Trophoblast cell (in vitro differentiated cells and primary cell): ENCODE data around the gene L3MBTL1.

Source experiments
- DNase-seq, 2 donors: peaks; one replicate each; pipeline ENCODE4 v3.0.0-alpha.2; 2016
- H2AFZ ChIP-seq: 2 replicates; pipeline ENCODE4 v1.6.1; 2013; ENCODE audit warnings: low read length, moderate library complexity, mild to moderate bottlenecking; ENCODE audit not compliant: insufficient read depth, poor library complexity
- H2AK5ac ChIP-seq: 2 replicates; pipeline ENCODE4 v1.6.1; 2013; ENCODE audit warnings: mild to moderate bottlenecking, low read length
- H2BK120ac ChIP-seq: 2 replicates; pipeline ENCODE4 v1.6.1; 2013; ENCODE audit warnings: low read length, mild to moderate bottlenecking, moderate library complexity; ENCODE audit not compliant: insufficient read depth, poor library complexity
- H2BK12ac ChIP-seq: 2 replicates; pipeline ENCODE4 v1.6.1; 2013; ENCODE audit warnings: mild to moderate bottlenecking, low read length, moderate library complexity
- H2BK5ac ChIP-seq: 2 replicates; pipeline ENCODE4 v1.6.1; 2013; ENCODE audit warnings: low read length, low read depth, moderate library complexity, mild to moderate bottlenecking; ENCODE audit not compliant: poor library complexity
- H3K14ac ChIP-seq: 2 replicates; pipeline ENCODE4 v1.6.1; 2013; ENCODE audit warnings: mild to moderate bottlenecking, low read length
- H3K18ac ChIP-seq: 2 replicates; pipeline ENCODE4 v1.6.1; 2013; ENCODE audit warnings: mild to moderate bottlenecking, low read length
- H3K23ac ChIP-seq: 2 replicates; pipeline ENCODE4 v1.6.1; 2013; ENCODE audit warnings: low read length
- H3K27ac ChIP-seq: 2 replicates; pipeline ENCODE4 v1.5.1; 2013; ENCODE audit warnings: low read depth, mild to moderate bottlenecking, inconsistent platforms, low read length, moderate library complexity
- H3K27me3 ChIP-seq: 2 replicates; pipeline ENCODE4 v1.6.1; 2013; ENCODE audit warnings: inconsistent platforms, mild to moderate bottlenecking, low read length, moderate library complexity; ENCODE audit not compliant: insufficient read depth
- H3K36me3 ChIP-seq, 2 experiments: 1 replicate in 1 of 2; 2 replicates in 1 of 2; pipeline ENCODE4 v1.6.1; 2013; ENCODE audit warnings: low read length in 2 of 2, mild to moderate bottlenecking in 2 of 2, moderate library complexity in 1 of 2; ENCODE audit not compliant: insufficient read depth in 2 of 2, control insufficient read depth in 1 of 2
- H3K4ac ChIP-seq: 2 replicates; pipeline ENCODE4 v1.6.1; 2013; ENCODE audit warnings: low read depth, mild to moderate bottlenecking, low read length, moderate library complexity
- H3K4me1 ChIP-seq, 2 experiments: 1 replicate in 1 of 2; 2 replicates in 1 of 2; pipeline ENCODE4 v1.6.1; 2013; ENCODE audit warnings: low read length in 2 of 2, mild to moderate bottlenecking in 2 of 2, moderate library complexity in 1 of 2; ENCODE audit not compliant: insufficient read depth in 2 of 2, control insufficient read depth in 1 of 2
- H3K4me2 ChIP-seq: 2 replicates; pipeline ENCODE4 v1.6.1; 2013; ENCODE audit warnings: inconsistent platforms, mild to moderate bottlenecking, low read length, moderate library complexity
- H3K4me3 ChIP-seq: 2 replicates; pipeline ENCODE4 v1.5.1; 2013; ENCODE audit warnings: mild to moderate bottlenecking, low read depth, low read length, inconsistent platforms
- H3K79me1 ChIP-seq: one replicate; pipeline ENCODE4 v1.6.1; 2013; ENCODE audit warnings: low read length
- H3K79me2 ChIP-seq: 2 replicates; pipeline ENCODE4 v1.6.1; 2013; ENCODE audit warnings: low read length, mild to moderate bottlenecking; ENCODE audit not compliant: control insufficient read depth, insufficient read depth, poor library complexity
- H3K9ac ChIP-seq: 2 replicates; pipeline ENCODE4 v1.6.1; 2013; ENCODE audit warnings: mild to moderate bottlenecking, low read length
- H3K9me3 ChIP-seq: 2 replicates; pipeline ENCODE4 v1.6.1; 2013; ENCODE audit warnings: low read depth, mild to moderate bottlenecking, control low read depth, inconsistent platforms, low read length; ENCODE audit not compliant: insufficient read depth
- H4K12ac ChIP-seq: 2 replicates; pipeline ENCODE4 v1.6.1; 2013; ENCODE audit warnings: low read depth, mild to moderate bottlenecking, low read length, moderate library complexity
- H4K8ac ChIP-seq: 2 replicates; pipeline ENCODE4 v1.6.1; 2013; ENCODE audit warnings: low read depth, mild to moderate bottlenecking, low read length, moderate library complexity
- H4K91ac ChIP-seq: one replicate; pipeline ENCODE4 v1.6.1; 2013; ENCODE audit warnings: low read depth, mild to moderate bottlenecking, low read length, moderate library complexity
- WGBS: extraction: QIAGEN DNeasy Blood & Tissue Kit; methylation state at CpG from one replicate; pipeline ENCODE4 v1.1.7; 2013; ENCODE audit warnings: missing lambda C conversion rate; ENCODE audit not compliant: insufficient read length, insufficient coverage; ENCODE audit errors: extremely low coverage; 5-methylcytosine and 5-hydroxymethylcytosine counted together

Gene L3MBTL1

DNA sequence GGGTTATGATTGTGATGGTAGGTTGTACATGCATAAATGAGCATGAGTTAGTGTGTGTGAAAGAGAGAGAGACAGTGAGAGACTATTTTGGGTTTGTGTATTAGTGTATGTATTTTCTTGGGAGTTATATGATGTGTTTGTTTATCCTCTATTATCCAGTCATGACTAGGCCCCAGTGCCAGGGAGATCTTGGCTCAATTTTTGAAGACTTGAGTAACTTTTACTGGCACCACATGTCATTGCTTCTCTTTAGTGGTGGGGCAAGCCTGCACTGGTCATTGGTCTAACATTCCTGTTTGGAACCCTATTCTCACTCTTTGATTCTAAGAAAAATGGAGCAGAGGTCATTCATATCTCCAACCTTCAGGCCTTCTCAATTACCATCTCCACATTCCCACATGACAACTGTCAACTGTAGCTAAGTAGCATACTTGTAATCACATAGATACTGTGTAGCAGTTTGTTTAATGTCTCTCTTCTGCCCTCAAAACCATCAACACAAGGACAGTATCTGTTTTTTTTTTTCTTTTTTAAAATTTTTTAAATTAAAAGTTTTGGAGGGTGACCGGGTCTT lies 8.8 kb downstream of the L3MBTL1 start:
- Histone ChIP-seq H4K91ac (no peak overlapping the region), H3K79me1 (no peaks in the 10 kb centered on the region), H2AFZ (no peak overlapping the region), H3K4ac (no peak overlapping the region), H3K4me1 (peaks cover 0 to 3% of the 10 kb centered on the region in 2 experiments), H2AK5ac (no peak overlapping the region), H3K9ac (no peak overlapping the region), H2BK5ac (no peak overlapping the region), H3K79me2 (no peaks in the 10 kb centered on the region), H3K18ac (no peak overlapping the region), H3K14ac (no peak overlapping the region), H3K9me3 (no peaks in the 10 kb centered on the region), H3K4me2 (no peak overlapping the region), H3K27ac (no peak overlapping the region), H4K12ac (no peak overlapping the region), H2BK120ac (no peak overlapping the region), H3K36me3 (no peaks in the 10 kb centered on the region), H2BK12ac (no peak overlapping the region), H3K4me3 (no peak overlapping the region), H3K23ac (no peak overlapping the region), H4K8ac (no peak overlapping the region), H3K27me3 (no peaks in the 10 kb centered on the region)
- DNase-seq: no peak
- WGBS: no CpG with 5 or more reads among the region's 1 CpG

DNA sequence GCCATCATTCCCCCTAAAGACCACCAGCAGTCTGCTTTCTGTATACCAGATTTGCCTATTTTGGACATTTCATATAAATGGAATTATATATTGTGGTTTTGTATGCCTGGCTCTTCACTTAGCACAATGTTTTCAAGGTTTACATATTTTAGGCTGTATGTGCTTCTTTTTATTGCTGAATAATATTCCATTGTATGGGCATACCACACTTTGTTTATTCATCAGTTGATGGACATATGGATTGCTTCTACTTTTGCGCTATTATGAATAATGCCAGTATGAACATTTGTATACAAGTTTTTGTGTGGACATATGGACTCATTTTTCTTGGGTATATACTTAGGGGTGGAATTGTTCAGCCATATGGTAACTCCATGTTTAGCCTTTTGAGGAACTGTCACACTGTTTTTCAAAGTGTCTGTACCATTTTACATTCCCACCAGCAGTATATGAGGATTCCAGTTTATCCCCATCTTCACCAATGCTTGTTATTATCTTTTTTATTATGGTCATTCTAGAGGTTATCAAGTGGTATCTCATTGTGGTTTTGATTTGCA lies 12.7 kb downstream of the L3MBTL1 start:
- Histone ChIP-seq H3K14ac (no peak overlapping the region), H3K23ac (no peak overlapping the region), H3K4me2 (no peak overlapping the region), H2AK5ac (no peak overlapping the region), H3K27me3 (no peaks in the 10 kb centered on the region), H3K4me1 (no peaks in the 10 kb centered on the region), H3K79me2 (no peaks in the 10 kb centered on the region), H3K36me3 (no peaks in the 10 kb centered on the region), H3K79me1 (no peaks in the 10 kb centered on the region), H2BK12ac (no peak overlapping the region), H3K18ac (no peak overlapping the region), H2BK120ac (no peak overlapping the region), H2AFZ (no peak overlapping the region), H4K91ac (no peak overlapping the region), H2BK5ac (no peak overlapping the region), H3K9me3 (no peaks in the 10 kb centered on the region), H3K9ac (no peak overlapping the region), H4K8ac (no peak overlapping the region), H4K12ac (no peak overlapping the region), H3K4me3 (no peak overlapping the region), H3K4ac (no peak overlapping the region), H3K27ac (no peak overlapping the region)
- WGBS: no CpG with 5 or more reads among the region's 1 CpG
- DNase-seq: no peak

DNA sequence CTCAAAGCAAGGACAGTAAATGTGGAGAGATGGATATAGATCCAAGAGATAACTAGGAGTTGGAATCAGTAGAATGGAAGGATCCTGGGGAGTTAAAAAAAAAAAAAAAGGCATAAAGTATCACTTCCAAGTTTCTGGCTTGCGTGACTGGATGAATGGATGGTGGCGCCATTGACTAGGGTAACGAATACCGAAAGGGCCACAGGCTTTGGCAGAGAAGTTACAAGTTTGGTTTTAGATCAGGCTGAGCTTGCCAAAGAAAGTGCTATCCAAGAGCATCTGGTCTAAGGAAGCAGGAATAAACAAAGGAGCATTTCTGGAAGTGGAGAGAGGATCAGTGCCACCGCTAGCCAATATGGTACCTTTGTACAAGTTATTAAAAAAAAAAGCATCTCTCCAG lies 17.5 kb downstream of the L3MBTL1 start:
- Histone ChIP-seq H3K4me1 (no peaks in the 10 kb centered on the region), H2AK5ac (no peak overlapping the region), H4K8ac (no peak overlapping the region), H3K4ac (no peak overlapping the region), H3K79me2 (no peaks in the 10 kb centered on the region), H2BK120ac (no peak overlapping the region), H4K12ac (no peak overlapping the region), H3K9me3 (no peaks in the 10 kb centered on the region), H3K27ac (no peak overlapping the region), H3K4me2 (no peak overlapping the region), H2BK5ac (no peak overlapping the region), H3K23ac (no peak overlapping the region), H3K27me3 (no peaks in the 10 kb centered on the region), H3K4me3 (no peak overlapping the region), H3K36me3 (no peaks in the 10 kb centered on the region), H3K14ac (no peak overlapping the region), H3K9ac (no peak overlapping the region), H3K18ac (no peak overlapping the region), H4K91ac (no peak overlapping the region), H3K79me1 (no peaks in the 10 kb centered on the region), H2AFZ (no peak overlapping the region), H2BK12ac (no peak overlapping the region)
- DNase-seq: no peak
- no CpG with 5 or more reads among the region's 5 CpGs for WGBS

DNA sequence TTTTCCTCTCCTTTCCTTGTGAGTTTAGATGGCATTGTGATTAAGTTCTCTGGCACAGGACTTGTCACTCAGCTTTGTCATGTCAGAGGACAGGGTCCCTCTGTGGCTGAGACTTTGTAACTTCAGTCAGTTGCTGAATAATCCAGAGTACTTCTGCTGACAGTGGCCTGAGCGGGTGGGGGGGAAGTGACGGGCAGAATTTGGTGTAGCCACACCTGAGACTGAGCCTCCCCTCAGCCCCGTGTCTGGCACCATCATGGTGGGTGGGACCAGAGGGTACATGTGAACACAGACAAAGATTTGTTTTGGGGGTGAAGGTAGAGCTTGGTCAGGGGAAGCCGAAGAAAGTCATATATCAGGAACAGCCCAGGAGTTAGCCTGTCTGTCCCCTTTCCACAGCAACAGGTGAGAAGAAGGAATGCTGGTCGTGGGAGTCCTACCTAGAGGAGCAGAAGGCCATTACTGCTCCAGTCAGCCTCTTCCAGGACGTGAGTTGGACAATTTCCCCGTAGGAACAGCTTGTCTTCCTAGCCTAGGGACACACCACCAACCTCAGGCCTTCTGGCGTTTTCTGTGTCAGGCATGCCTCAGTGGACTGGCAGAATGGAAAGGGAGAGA lies 20.9 kb downstream of the L3MBTL1 start:
- no CpG with 5 or more reads among the region's 8 CpGs for WGBS
- no peak overlapping the region for H2BK120ac ChIP-seq
- no peak overlapping the region for H4K8ac ChIP-seq
- no peaks in the 10 kb centered on the region for H3K27me3 ChIP-seq
- no peak overlapping the region for H3K23ac ChIP-seq
- H3K4me1 ChIP-seq: no peaks in the 10 kb centered on the region
- H3K27ac ChIP-seq: no peak overlapping the region
- no peak overlapping the region for H4K91ac ChIP-seq
- no peak overlapping the region for H2AK5ac ChIP-seq
- no peaks in the 10 kb centered on the region for H3K79me1 ChIP-seq
- H2BK5ac ChIP-seq: no peak overlapping the region
- no peak overlapping the region for H3K18ac ChIP-seq
- no peak overlapping the region for H4K12ac ChIP-seq
- H3K9me3 ChIP-seq: no peaks in the 10 kb centered on the region
- H3K14ac ChIP-seq: no peak overlapping the region
- no peak overlapping the region for H2AFZ ChIP-seq
- no peak overlapping the region for H3K4ac ChIP-seq
- no peak overlapping the region for H3K9ac ChIP-seq
- no peak overlapping the region for H3K4me3 ChIP-seq
- no peak for DNase-seq
- no peaks in the 10 kb centered on the region for H3K79me2 ChIP-seq
- H3K4me2 ChIP-seq: no peak overlapping the region
- no peak overlapping the region for H2BK12ac ChIP-seq
- no peaks in the 10 kb centered on the region for H3K36me3 ChIP-seq
